Measurements from ENCODE around the gene SORT1. TPM values are rescaled to one million over a fixed set of nuclear protein-coding genes. Genes with fewer than 3 reads are reported as not detected.

SORT1 gene
- total RNA-seq, result 8.9 and 9.6 TPM in 2 replicates

DNA sequence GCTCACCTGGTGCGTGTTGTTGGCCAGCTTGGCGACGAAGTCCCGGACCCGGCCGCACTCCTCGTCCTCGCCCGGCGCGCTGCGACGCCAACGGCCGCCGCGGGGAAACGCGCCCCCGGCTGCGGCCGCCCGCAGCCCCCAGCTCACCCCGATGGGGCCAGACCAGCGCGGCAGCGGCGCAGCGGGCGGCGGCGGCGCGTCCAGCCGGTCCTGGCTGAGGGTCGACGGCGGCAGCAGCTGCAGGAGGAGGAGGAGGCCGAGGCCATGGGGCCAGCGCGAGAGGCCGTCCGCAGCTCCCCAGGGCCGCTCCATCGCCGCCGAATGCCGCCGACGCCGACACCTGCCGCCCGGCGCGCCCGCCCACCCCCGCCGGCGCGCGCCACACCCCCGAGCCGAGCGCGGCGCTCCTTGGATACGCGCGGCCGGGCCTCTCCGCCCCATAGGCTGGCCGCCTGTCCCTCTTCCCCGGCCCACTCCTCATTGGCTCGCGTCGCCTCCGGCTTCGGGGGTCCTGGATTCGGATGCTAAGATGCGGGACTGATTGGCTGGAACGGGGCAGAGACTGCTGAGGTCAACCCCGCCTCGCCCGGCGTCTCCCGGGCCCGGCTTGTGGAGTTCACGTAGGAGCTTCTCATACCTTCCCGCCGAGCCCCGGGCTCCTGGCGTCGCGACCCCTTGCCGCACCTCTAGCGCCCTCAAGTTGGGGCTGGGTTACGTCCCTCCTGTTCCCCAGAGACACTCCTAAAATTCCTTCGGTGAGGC, at the start of gene SORT1:
Gene SORT1, minus strand, starts transcription at position 338 of the 762 bp plus-strand sequence. Its CDS starts 26 bp downstream, at position 312.

DNA sequence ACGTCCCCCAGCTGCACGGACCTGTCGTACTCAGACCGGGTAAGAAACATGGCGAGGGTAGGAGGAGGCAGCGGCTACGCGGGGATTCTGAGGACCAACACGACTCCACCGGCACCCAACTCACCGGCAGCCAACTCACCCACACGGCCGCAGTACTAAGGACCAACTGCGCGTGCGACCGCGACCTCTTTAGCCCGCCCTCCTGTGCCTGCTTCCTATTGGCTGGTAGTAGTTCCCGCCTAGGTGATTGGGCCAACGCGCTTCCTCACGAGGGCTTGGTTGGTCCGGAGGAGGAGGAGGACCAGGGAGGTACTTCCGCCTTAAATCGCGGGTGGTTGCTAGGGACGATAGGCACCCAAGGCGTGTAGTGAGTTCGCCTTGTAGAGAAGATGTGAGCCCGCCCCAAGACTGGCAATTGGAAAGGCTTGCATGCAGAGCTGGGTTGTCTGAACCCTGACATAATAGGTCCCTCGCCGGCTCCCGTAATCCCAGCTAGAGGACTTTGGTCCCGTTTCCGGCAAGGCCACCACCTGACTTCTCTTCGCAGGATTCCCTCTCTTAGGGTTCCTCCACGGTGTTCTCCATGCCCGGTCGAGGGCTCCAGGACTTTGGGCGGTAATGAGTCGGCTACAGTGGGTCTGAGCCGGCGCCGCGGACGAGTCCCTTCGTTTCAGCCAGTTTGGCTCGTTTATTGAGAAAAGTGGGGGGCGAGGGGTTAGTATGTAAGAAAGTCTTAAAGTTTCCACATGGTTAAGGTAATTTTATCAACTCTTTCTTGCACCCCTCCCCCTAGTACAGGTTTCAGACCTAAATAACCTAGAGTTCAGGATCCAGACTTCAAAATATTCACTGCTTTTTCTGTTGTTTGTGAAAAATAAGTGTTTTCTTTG, 28.8 kb upstream of the SORT1 start, which contains the start of gene PSMA5:
Gene PSMA5, minus strand, starts transcription at position 168 of the 890 bp plus-strand sequence. Its CDS starts 118 bp downstream, at position 50.

GRCh38 chr1:109306832-109307273, 90.9 kb downstream of the SORT1 start, which contains the start of gene MYBPHL:
MYBPHL (minus strand) TSS chr1:109307011; CDS start chr1:109306991, 20 bp downstream.

DNA sequence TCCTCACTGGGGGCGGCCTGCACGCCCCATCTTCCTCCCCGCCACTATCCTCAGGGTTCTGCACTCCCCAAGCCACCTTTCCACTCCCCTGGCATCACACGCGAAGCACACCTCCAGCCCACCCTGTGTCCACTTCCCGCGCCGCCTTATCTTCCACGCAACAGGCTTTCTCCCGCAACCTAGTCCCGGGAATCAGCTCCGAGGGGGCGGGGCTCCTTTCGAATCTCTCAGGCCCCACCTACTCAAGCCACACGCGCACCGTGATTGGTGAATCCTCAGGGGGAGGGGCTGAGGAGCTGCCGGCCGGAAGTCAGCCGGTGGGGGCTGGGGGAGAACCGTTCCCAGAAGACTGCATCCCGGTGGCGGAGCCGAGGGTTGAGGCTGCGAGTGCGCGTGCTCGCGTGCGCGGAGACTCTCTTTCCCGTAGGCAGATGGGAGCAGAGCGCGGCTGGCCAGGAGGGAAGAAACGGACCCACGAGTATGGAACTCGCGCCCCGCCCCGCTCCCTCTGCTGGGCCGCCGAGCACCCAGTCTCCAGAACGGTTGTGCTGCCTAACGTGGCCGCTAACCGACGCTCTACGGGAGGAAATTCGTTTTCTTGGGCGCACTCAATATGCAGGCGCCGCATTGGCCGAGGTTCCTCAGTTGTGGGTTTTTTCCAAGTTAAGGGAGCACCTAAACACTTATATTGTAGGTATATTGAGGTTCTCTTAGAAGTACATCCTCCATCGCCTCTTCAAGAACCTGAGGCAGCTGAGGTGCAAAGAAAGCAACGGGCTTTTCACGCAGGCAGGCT, 114.6 kb downstream of the SORT1 start, which contains the start of gene PSRC1:
Gene PSRC1, minus strand, starts transcription at position 194 of the 796 bp plus-strand sequence.

Other genes with a start within 250 kb of the SORT1 start
- gene SARS1, start 184.0 kb downstream of the SORT1 start, total RNA-seq, result 262 and 277 TPM in 2 replicates
- gene CELSR2, start 148.4 kb downstream of the SORT1 start, total RNA-seq, result 1.5 TPM in 2 replicates
- 3.8 and 13.2 TPM in 2 replicates for gene PSRC1, start 114.8 kb downstream of the SORT1 start, total RNA-seq
- not detected in 2 replicates for gene MYBPHL, start 90.9 kb downstream of the SORT1 start, total RNA-seq
- gene PSMA5, start 28.5 kb upstream of the SORT1 start, total RNA-seq, result 30.4 and 60.2 TPM in 2 replicates
- 0.29 and 1.2 TPM in 2 replicates for gene SYPL2, start 68.6 kb upstream of the SORT1 start, total RNA-seq
- 1.7 and 3.3 TPM in 2 replicates for gene ATXN7L2, start 86.0 kb upstream of the SORT1 start, total RNA-seq
- gene CYB561D1, start 96.2 kb upstream of the SORT1 start, total RNA-seq, result 6.4 and 6.8 TPM in 2 replicates
- 1.0 and 3.6 TPM in 2 replicates for gene AMIGO1, start 111.8 kb upstream of the SORT1 start, total RNA-seq
- under 0.01 TPM in 1 of 2 replicates, not detected in the other for gene GPR61, start 142.0 kb upstream of the SORT1 start, total RNA-seq
- gene GNAI3, start 150.7 kb upstream of the SORT1 start, total RNA-seq, result 13.6 and 21.8 TPM in 2 replicates
- gene GNAT2, start 221.7 kb upstream of the SORT1 start, total RNA-seq, result 0.17 and 0.29 TPM in 2 replicates
- 66.3 and 91.5 TPM in 2 replicates for gene AMPD2, start 221.9 kb upstream of the SORT1 start, total RNA-seq